SK-N-SH (cell line): ENCODE results near the gene AMDHD1. TPM values are rescaled to one million over a fixed set of nuclear protein-coding genes. Genes with fewer than 3 reads are reported as not detected.

ENCODE experiments used
- CTCF ChIA-PET: fragments of 300-600, 350-600 bp; formaldehyde crosslinking; extraction: SDS; loops from one replicate; lab custom pipeline; 2021; lab: Yijun Ruan, JAX
- POLR2A ChIA-PET: fragments of 350-600 bp; sonication (Branson Sonifier 250); formaldehyde crosslinking; extraction: SDS; loops from one replicate; lab custom pipeline; 2020; ENCODE audit warnings: antibody characterized with exemption, inconsistent platforms; lab: Yijun Ruan, JAX
- DNase-seq: peaks from one replicate; pipeline ENCODE4 v3.0.0; 2012
- H2AFZ ChIP-seq: fragments of 200-600 bp; sonication (generic); 2 replicates; pipeline ENCODE4 v1.8.1; 2016; ENCODE audit warnings: antibody characterized with exemption, mild to moderate bottlenecking, low read depth
- H3F3A ChIP-seq: fragments of 200-600 bp; sonication (generic); replicated peaks from 2 replicates; pipeline ENCODE3; 2016; ENCODE audit warnings: antibody characterized with exemption, mild to moderate bottlenecking; ENCODE audit not compliant: insufficient read depth
- H3K27ac ChIP-seq, 2 experiments: fragments of 200-500 bp in 1 of 2; fragments of 200-600 bp in 1 of 2; sonication (Bioruptor generic) in 1 of 2; sonication (generic), shearing (Covaris generic) in 1 of 2; 2 replicates each; pipeline versions ENCODE4 v1.5.1 to v1.6.1; 2014 to 2016; ENCODE audit warnings: low read depth in 2 of 2, inconsistent platforms in 1 of 2, low read length in 1 of 2, mild to moderate bottlenecking in 1 of 2, mixed read lengths in 1 of 2
- H3K27me3 ChIP-seq: fragments of 200-600 bp; sonication (generic), shearing (Covaris generic); 2 replicates; pipeline ENCODE4 v1.6.1; 2016; ENCODE audit warnings: mixed run types; ENCODE audit not compliant: insufficient read depth
- H3K36me3 ChIP-seq, 2 experiments: fragments of 200-500 bp in 1 of 2; fragments of 200-600 bp in 1 of 2; sonication (Bioruptor generic) in 1 of 2; sonication (generic) in 1 of 2; replicated peaks in 1 of 2; 2 replicates each; pipeline versions ENCODE3 to v1.5.1; 2014 to 2016; ENCODE audit warnings: low read length in 1 of 2, mild to moderate bottlenecking in 1 of 2; ENCODE audit not compliant: insufficient read depth in 2 of 2, control insufficient read depth in 1 of 2
- H3K4me1 ChIP-seq, 2 experiments: fragments of 200-500 bp in 1 of 2; fragments of 200-600 bp in 1 of 2; sonication (Bioruptor generic) in 1 of 2; sonication (generic), shearing (Covaris generic) in 1 of 2; 2 replicates each; pipeline versions ENCODE4 v1.5.1 to v1.6.1; 2014 to 2016; ENCODE audit warnings: low read depth in 1 of 2, low read length in 1 of 2, mixed run types in 1 of 2; ENCODE audit not compliant: insufficient read depth in 2 of 2, control insufficient read depth in 1 of 2
- H3K4me2 ChIP-seq: fragments of 200-600 bp; sonication (generic), shearing (Covaris generic); 2 replicates; pipeline ENCODE4 v1.6.1; 2017; ENCODE audit warnings: mixed run types
- H3K4me3 ChIP-seq, 2 experiments: fragments of 200-500 bp in 1 of 2; fragments of 200-600 bp in 1 of 2; sonication (Bioruptor generic) in 1 of 2; sonication (generic), shearing (Covaris generic) in 1 of 2; 2 replicates each; pipeline versions ENCODE4 v1.5.1 to v1.8.1; 2014 to 2016; ENCODE audit warnings: low read depth in 2 of 2, inconsistent platforms in 1 of 2, low read length in 1 of 2, mild to moderate bottlenecking in 1 of 2, mixed read lengths in 1 of 2, moderate library complexity in 1 of 2
- H3K79me2 ChIP-seq: fragments of 200-600 bp; sonication (generic); 2 replicates; pipeline ENCODE4 v1.8.1; 2017; ENCODE audit warnings: mild to moderate bottlenecking; ENCODE audit not compliant: insufficient read depth
- H3K9ac ChIP-seq: fragments of 200-600 bp; sonication (generic); 2 replicates; pipeline ENCODE4 v1.6.1; 2017; ENCODE audit warnings: mixed run types
- H3K9me2 ChIP-seq: fragments of 200-600 bp; sonication (generic); 2 replicates; pipeline ENCODE4 v1.6.1; 2017; ENCODE audit warnings: mixed run types
- H3K9me3 ChIP-seq: fragments of 200-600 bp; sonication (generic); 2 replicates; pipeline ENCODE4 v1.6.1; 2017; ENCODE audit warnings: mixed run types, mild to moderate bottlenecking, moderate library complexity
- H4K20me1 ChIP-seq: fragments of 200-600 bp; sonication (generic); 2 replicates; pipeline ENCODE4 v1.6.1; 2017; ENCODE audit warnings: mild to moderate bottlenecking, mixed run types; ENCODE audit not compliant: insufficient read depth
- EP300 ChIP-seq, 2 experiments: IDR thresholded peaks; 2 replicates each; pipeline versions ENCODE4 v1.4.0 to v1.6.1; 2012; ENCODE audit warnings: borderline replicate concordance in 1 of 2, low read depth in 1 of 2, low read length in 1 of 2
- EZH2phosphoT487 ChIP-seq: fragments of 200-600 bp; sonication (generic); IDR thresholded peaks from 2 replicates; pipeline ENCODE4 v1.6.1; 2017; ENCODE audit warnings: low read depth, mixed run types, mild to moderate bottlenecking, antibody characterized with exemption, moderate library complexity, borderline replicate concordance
- FOSL2 ChIP-seq: IDR thresholded peaks from 2 replicates; pipeline ENCODE4 v1.4.0; 2012; ENCODE audit warnings: low read depth, mild to moderate bottlenecking, moderate library complexity, borderline replicate concordance
- GABPA ChIP-seq: IDR thresholded peaks from 2 replicates; pipeline ENCODE4 v1.4.0; 2012; ENCODE audit warnings: low read depth, mild to moderate bottlenecking
- GATA2 ChIP-seq: sonication (generic); formaldehyde crosslinking; IDR thresholded peaks from 2 replicates; pipeline ENCODE4 v1.5.0; 2020; ENCODE audit warnings: mild to moderate bottlenecking, missing genetic modification reagents
- MEF2A ChIP-seq: IDR thresholded peaks from 2 replicates; pipeline ENCODE4 v1.4.0; 2012; ENCODE audit warnings: low read depth, borderline replicate concordance
- NFIC ChIP-seq: IDR thresholded peaks from 2 replicates; pipeline ENCODE4 v1.4.0; 2012; ENCODE audit warnings: borderline replicate concordance
- POLR2AphosphoS5 ChIP-seq: IDR thresholded peaks from 2 replicates; pipeline ENCODE4 v1.6.1; 2012; ENCODE audit warnings: low read depth, low read length
- RCOR1 ChIP-seq: fragments of 150-350 bp; IDR thresholded peaks from 2 replicates; pipeline ENCODE4 v1.6.1; 2017; ENCODE audit warnings: antibody characterized with exemption, low read length
- REST ChIP-seq: IDR thresholded peaks from 2 replicates; pipeline ENCODE4 v1.6.1; 2012; ENCODE audit warnings: mild to moderate bottlenecking, low read depth, low read length, moderate library complexity
- SIN3A ChIP-seq: IDR thresholded peaks from 2 replicates; pipeline ENCODE4 v1.6.1; 2012; ENCODE audit warnings: low read depth, mild to moderate bottlenecking, low read length, moderate library complexity, borderline replicate concordance
- TCF12 ChIP-seq: IDR thresholded peaks from 2 replicates; pipeline ENCODE4 v1.4.0; 2012
- TEAD4 ChIP-seq: IDR thresholded peaks from 2 replicates; pipeline ENCODE4 v1.4.0; 2012; ENCODE audit warnings: mild to moderate bottlenecking, borderline replicate concordance; ENCODE audit not compliant: insufficient read depth
- ZBTB33 ChIP-seq: IDR thresholded peaks from 2 replicates; pipeline ENCODE4 v1.4.0; 2012; ENCODE audit warnings: low read depth, borderline replicate concordance
- WGBS: methylation state at CpG from one replicate; pipeline ENCODE4 v1.1.6; 2017; ENCODE audit warnings: low lambda C conversion rate; 5-methylcytosine and 5-hydroxymethylcytosine counted together
- polyA plus RNA-seq, 3 experiments: library from polyadenylated mRNA; depleted of rRNA; stranded (reverse); fragments of >200 nt; gene quantifications; 2 replicates each; pipeline ENCODE4 v1.2.3, GENCODE V29; 2012

Gene AMDHD1
- polyA plus RNA-seq, 1 of the 3 experiments (the other 2 are of a cell fraction), result 0.07 TPM

GRCh38 chr12:95982602-95983001, 39.5 kb downstream of the AMDHD1 start:
- ChIA-PET POLR2A (no interaction called here), CTCF (interaction anchor here (1.2 kb wide), 1 partner anchor 64 kb away, joined by 5 read pairs; no protein-coding TSS in a partner anchor)
- Histone ChIP-seq H3F3A (no peaks in the 10 kb centered on the region), H3K27ac (no peak overlapping the region), H2AFZ (no peak overlapping the region), H3K9ac (no peak overlapping the region), H3K79me2 (no peaks in the 10 kb centered on the region), H3K9me2 (no peaks in the 10 kb centered on the region), H3K9me3 (no peaks in the 10 kb centered on the region), H3K4me2 (no peak overlapping the region), H4K20me1 (no peaks in the 10 kb centered on the region), H3K27me3 (no peaks in the 10 kb centered on the region), H3K4me3 (no peak overlapping the region), H3K4me1 (no peaks in the 10 kb centered on the region), H3K36me3 (no peaks in the 10 kb centered on the region)
- TF ChIP-seq GABPA, result no peak
- TF ChIP-seq MEF2A, result no peak
- no peak for TF ChIP-seq TEAD4
- TF ChIP-seq FOSL2, result no peak
- whole genome bisulfite sequencing, result 50% methylated on average over 1 of the region's 1 CpG
- no peak for DNase-seq

- POLR2A ChIA-PET, result no interaction called here
- H3F3A ChIP-seq, result no peaks in the 10 kb centered on the region
- no peak overlapping the region for H2AFZ ChIP-seq
- no peak for DNase-seq
- H3K9ac ChIP-seq, result no peak overlapping the region
- no peak overlapping the region for H3K4me2 ChIP-seq
- no peaks in the 10 kb centered on the region for H3K36me3 ChIP-seq
- no peaks in the 10 kb centered on the region for H3K27me3 ChIP-seq
- no peaks in the 10 kb centered on the region for H3K79me2 ChIP-seq
- peaks cover 0 to 11% of the 10 kb centered on the region in 2 experiments; a peak in 2 of 4 replicates for H3K4me1 ChIP-seq
- no peak overlapping the region for H3K4me3 ChIP-seq
- 89% methylated on average over 1 of the region's 1 CpG for WGBS
- H3K9me3 ChIP-seq, result no peaks in the 10 kb centered on the region
- no peak overlapping the region for H3K27ac ChIP-seq
- no peaks in the 10 kb centered on the region for H4K20me1 ChIP-seq
- TF ChIP-seq SIN3A (no peak), POLR2AphosphoS5 (no peak), GATA2 (CRISPR knock-in tag) (no peak)
- CTCF ChIA-PET, result interaction anchor here (1.6 kb wide), 1 partner anchor 14 kb away, joined by 6 read pairs; no protein-coding TSS in a partner anchor
- H3K9me2 ChIP-seq, result no peaks in the 10 kb centered on the region
These were observed 41.6 kb downstream of the AMDHD1 start for GRCh38 chr12:95984682-95985081.

GRCh38 chr12:95986635-95987570, 43.8 kb downstream of the AMDHD1 start:
- 69% methylated on average over 14 of the region's 14 CpGs for WGBS
- Histone ChIP-seq H3F3A (no peaks in the 10 kb centered on the region), H3K9ac (no peak overlapping the region), H3K36me3 (no peaks in the 10 kb centered on the region), H3K27ac (no peak overlapping the region), H3K27me3 (no peaks in the 10 kb centered on the region), H3K4me2 (no peak overlapping the region), H3K79me2 (no peaks in the 10 kb centered on the region), H3K9me3 (no peaks in the 10 kb centered on the region), H4K20me1 (no peaks in the 10 kb centered on the region), H3K9me2 (no peaks in the 10 kb centered on the region), H3K4me3 (no peak overlapping the region), H3K4me1 (peaks cover 0 to 17% of the 10 kb centered on the region in 2 experiments; a peak in 2 of 4 replicates), H2AFZ (no peak overlapping the region)
- CTCF ChIA-PET, result interaction anchor here (1.1 to 1.2 kb wide), 2 partner anchors 12 to 69 kb away, joined by 4 to 5 read pairs; no protein-coding TSS in a partner anchor
- DNase-seq, result no peak
- POLR2A ChIA-PET, result no interaction called here
- TF ChIP-seq GABPA (no peak), ZBTB33 (no peak), EP300 (IDR thresholded peaks at IDR 0.05; ENCODE audit: borderline replicate concordance in 1 of 2, low read depth in 1 of 2, low read length in 1 of 2) (no peak), TEAD4 (no peak), RCOR1 (no peak), TCF12 (no peak), EZH2phosphoT487 (no peak), REST (no peak), NFIC (no peak), GATA2 (CRISPR knock-in tag) (no peak)
